ENCODE results near the gene LTF.

Gene LTF

DNA sequence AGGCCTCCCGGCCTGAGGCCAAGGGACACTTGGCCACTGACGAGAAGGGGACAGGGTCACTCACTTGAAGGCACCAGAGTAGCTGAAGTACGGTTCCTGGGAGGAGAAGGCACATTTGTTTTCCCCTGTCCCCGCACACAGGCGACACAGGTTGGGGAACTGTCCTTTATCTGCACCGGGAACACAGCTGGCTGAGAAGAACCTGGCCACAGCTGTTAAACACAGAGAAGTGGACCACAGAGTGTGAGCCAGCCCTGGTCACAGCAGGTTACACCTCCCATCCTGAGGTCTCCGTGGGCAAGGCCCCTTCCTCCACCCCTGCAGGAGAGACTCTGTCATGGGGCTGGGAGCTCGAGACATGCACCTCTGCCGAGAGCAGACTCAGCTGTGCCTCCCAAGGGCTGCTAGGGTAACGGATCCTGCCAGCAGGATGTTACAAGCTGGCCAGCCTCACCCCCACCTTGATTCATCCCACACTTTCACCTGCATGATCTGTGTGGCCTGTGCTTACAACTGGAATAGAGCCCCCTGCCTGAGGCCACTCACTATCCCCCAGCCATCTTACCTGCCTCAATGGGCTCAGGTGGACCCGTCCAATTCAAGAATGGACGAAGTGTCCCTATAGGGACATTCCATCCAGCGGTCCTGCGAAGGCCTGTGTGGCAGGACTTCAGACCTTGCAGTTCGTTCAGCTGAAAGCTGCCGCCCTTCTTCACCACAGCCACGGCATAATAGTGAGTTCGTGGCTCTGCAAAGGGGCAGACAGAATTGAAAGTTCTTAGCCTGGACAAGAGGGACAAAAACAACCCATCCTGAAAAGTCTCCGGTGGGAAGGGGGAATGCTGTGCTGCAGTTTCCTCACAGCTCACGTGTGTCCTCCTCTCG, 9.2 kb downstream of the LTF start:
- H3K9me3 ChIP-seq = 0 out of 2 replicates have a peak, but pooled peaks cover under 1% of the 10 kb centered on the region
- no peaks in the 10 kb centered on the region for H3K36me3 ChIP-seq (replicated peaks)
- no peaks in the 10 kb centered on the region for H3K4me1 ChIP-seq
- DNase-seq (ENCODE audit: low spot score in 2 of 2) = no peak
- H3K4me3 ChIP-seq = no peak overlapping the region
- peaks cover 12% of the 10 kb centered on the region for H3K27me3 ChIP-seq (ENCODE audit: low read depth)
- in situ Hi-C loops (cut with MboI; ENCODE audit: low sequenced_read_pairs) = loop anchor here (25.0 kb wide), 1 partner anchor 907 kb away; no protein-coding TSS in a partner anchor

DNA sequence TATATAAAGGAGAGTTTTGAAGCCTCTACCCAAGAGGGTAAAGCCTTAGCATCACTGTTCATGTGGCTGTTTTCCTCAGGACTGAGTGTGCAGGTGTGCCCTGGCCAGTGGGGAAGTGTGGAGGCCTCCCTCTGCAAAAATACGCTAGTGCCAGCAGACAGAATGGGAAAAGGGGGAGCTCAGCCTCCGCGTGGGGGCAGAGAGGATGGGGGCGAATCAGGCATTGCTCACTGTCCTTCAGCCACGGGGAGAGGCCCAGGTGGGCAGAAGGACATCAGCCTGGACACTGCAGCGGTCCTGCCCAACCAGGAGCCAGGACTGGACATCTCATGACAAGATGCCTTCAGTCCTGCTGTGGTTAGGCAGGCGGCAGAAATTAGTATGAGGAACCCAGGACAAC, 10.1 kb downstream of the LTF start:
- in situ Hi-C loops (cut with MboI; ENCODE audit: low sequenced_read_pairs) = loop anchor here (25.0 kb wide), 1 partner anchor 908 kb away; no protein-coding TSS in a partner anchor
- no peaks in the 10 kb centered on the region for H3K36me3 ChIP-seq (replicated peaks)
- DNase-seq (ENCODE audit: low spot score in 2 of 2) = no peak
- peaks cover 12% of the 10 kb centered on the region for H3K27me3 ChIP-seq (ENCODE audit: low read depth)
- no peaks in the 10 kb centered on the region for H3K9me3 ChIP-seq
- H3K4me3 ChIP-seq = no peak overlapping the region
- no peaks in the 10 kb centered on the region for H3K4me1 ChIP-seq

DNA sequence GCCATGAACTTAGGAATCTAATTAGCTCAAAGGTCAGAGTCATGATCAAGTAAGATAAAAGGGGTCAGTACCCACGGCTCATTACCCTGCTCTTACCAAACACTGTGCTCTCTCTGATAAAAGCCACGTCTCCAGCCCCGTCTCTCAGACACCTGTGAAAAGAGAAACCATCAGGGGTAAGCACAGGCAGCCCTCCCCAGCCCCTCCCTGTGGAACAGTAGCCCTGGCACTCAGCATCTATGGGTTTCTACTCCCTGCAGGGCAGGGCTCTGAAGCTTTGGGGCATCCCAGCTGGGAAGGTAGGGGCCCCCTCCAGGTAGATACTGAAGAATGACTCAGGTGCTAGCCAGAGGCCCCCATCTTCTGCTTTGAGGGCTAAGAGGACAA, 10.5 kb downstream of the LTF start:
- peaks cover 12% of the 10 kb centered on the region for H3K27me3 ChIP-seq (ENCODE audit: low read depth)
- DNase-seq (ENCODE audit: low spot score in 2 of 2) = no peak
- no peaks in the 10 kb centered on the region for H3K4me1 ChIP-seq
- H3K36me3 ChIP-seq (replicated peaks) = no peaks in the 10 kb centered on the region
- in situ Hi-C loops (cut with MboI; ENCODE audit: low sequenced_read_pairs) = loop anchor here (25.0 kb wide), 1 partner anchor 908 kb away; no protein-coding TSS in a partner anchor
- no peak overlapping the region for H3K4me3 ChIP-seq
- no peaks in the 10 kb centered on the region for H3K9me3 ChIP-seq

DNA sequence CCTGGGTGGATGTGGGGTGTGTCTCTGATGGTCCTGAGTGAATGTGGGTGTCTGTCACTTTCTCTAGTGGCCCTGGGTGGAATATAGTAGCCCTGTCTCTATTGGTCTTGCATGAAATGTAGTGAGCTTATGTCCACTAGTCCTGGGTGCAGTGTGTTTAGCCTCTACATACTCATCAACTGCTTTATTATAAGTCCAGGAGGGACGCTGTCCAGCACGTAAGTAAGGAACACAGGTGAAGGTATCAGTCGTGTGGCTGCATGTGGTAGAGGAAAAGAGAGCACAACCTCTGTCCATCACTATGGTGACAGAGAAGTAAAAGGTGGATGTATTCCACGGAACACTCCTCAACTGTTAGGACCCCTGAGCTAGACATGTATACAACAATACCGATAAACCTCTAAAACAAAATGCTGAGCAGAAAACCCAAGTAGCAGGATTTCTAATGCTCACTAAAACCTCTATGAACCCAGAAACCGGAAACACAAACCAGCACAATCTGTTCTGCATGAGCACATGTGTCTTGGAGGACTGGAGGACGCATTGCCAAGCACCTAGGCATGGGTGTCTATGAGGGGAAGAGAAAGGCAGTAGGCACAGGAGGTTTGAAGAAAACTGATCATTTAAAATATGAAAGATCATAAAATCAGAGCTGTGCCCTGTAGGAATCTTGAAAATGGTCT, 11.0 kb downstream of the LTF start:
- in situ Hi-C loops (cut with MboI; ENCODE audit: low sequenced_read_pairs) = loop anchor here (25.0 kb wide), 1 partner anchor 909 kb away; no protein-coding TSS in a partner anchor
- DNase-seq (ENCODE audit: low spot score in 2 of 2) = no peak
- Histone ChIP-seq H3K36me3 (replicated peaks) (no peaks in the 10 kb centered on the region), H3K9me3 (no peaks in the 10 kb centered on the region), H3K4me1 (no peaks in the 10 kb centered on the region), H3K27me3 (ENCODE audit: low read depth) (peaks cover 12% of the 10 kb centered on the region), H3K4me3 (no peak overlapping the region)

DNA sequence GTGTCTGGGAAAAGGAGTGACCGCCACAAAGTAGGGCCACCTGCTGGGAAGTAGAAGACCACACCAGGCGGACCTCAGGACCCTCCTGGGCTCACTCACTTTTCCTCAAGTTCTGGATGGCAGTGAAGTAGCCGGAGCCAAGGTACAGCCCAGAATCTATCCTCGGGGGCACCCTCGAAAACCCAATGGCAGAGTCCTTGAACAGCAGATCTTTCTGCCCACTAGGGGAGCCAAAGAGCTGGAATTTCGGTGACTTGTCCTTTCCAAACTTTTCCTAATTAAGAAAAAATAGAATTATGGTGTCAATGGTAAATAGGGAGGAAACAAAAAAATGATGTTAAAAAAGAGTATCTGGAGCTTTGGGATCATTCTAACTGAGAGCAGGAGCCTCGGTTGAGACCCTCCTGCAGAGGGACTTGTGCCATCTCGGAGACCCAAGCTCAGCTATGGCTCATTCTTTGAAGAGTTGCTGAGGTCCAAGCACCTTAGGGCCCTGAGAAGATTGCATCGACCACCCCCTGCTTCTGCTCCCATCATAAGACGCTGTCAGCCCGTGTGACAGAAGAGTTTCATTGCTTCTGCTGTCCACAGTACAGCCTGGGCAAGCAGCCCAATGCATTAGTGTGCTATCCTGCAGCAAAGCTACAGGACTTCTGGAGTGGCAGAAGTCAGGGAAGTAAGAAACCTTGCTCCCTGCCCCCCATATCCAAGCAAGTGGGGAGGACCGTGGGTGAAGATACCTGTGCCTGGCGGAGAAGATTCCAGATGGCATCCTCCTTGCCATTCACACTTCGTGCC, 14.8 kb downstream of the LTF start:
- no peaks in the 10 kb centered on the region for H3K36me3 ChIP-seq (replicated peaks)
- DNase-seq (ENCODE audit: low spot score in 2 of 2) = peak in 1 of 2 experiments; percentile 59
- peaks cover 10% of the 10 kb centered on the region for H3K27me3 ChIP-seq (ENCODE audit: low read depth)
- H3K4me1 ChIP-seq = no peaks in the 10 kb centered on the region
- in situ Hi-C loops (cut with MboI; ENCODE audit: low sequenced_read_pairs) = loop anchor here (25.0 kb wide), 1 partner anchor 912 kb away; no protein-coding TSS in a partner anchor
- no peak overlapping the region for H3K4me3 ChIP-seq
- H3K9me3 ChIP-seq = no peaks in the 10 kb centered on the region

DNA sequence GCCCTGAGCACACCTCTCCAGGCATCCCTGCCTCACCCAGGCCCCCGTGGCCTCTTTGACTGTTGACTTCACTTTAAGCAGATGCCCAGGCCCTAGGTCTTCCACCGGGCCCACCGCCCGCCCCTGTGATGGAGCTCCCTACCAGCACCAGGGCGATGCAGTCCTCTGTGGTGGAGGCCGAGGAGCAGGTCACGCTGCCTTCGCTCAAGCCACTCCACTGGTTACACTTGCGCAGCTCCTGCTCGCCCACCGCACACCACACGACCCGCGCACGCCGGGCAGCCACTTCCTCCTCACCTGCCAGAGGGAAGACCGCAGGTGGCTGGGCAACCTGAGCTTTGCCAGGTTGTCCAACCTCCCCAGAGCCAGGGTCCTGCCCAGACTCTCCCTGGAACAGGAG, 16.0 kb downstream of the LTF start:
- Histone ChIP-seq H3K27me3 (ENCODE audit: low read depth) (peaks cover 10% of the 10 kb centered on the region), H3K9me3 (no peaks in the 10 kb centered on the region), H3K4me3 (no peak overlapping the region), H3K4me1 (no peaks in the 10 kb centered on the region), H3K36me3 (replicated peaks) (no peaks in the 10 kb centered on the region)
- no peak for DNase-seq (ENCODE audit: low spot score in 2 of 2)
- in situ Hi-C loops (cut with MboI; ENCODE audit: low sequenced_read_pairs) = no loop called here

DNA sequence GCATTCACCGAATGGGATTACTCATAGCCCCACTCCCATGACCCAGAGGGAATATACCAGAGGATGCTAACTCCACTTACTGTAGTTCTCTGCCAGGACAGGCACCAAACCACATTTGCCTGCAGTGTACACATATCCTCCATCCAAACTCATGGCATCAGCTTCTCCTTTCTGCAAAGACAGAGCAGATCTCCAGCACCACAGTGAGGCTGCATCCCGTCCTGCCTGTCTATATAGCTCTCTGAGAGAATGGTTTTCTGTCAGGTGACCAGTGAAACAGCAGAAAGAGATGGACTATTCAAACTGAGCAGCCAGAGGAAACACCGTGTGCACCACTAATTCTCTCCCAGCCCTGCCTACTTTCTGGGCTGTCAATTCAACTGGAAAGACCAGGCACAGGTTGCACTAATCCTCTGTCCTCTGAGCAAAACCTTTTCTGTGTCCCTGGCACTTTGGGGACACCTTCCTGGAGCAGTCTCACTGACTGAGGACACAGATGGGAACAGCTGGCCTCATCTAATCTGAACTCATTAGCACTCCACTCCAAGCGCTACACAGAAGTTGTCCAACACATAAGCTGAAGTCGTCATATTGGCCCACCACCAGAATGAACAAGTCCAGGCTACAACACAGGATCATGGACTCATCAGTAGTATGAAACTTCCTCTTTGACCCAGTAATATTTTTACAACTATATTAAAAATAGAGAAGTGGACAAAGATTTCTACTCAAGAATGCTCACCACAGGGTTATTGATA, 17.3 kb downstream of the LTF start:
- DNase-seq (ENCODE audit: low spot score in 2 of 2) = no peak
- Histone ChIP-seq H3K9me3 (no peaks in the 10 kb centered on the region), H3K36me3 (replicated peaks) (no peaks in the 10 kb centered on the region), H3K4me1 (no peaks in the 10 kb centered on the region), H3K27me3 (ENCODE audit: low read depth) (peaks cover 6% of the 10 kb centered on the region), H3K4me3 (no peak overlapping the region)
- in situ Hi-C loops (cut with MboI; ENCODE audit: low sequenced_read_pairs) = no loop called here

DNA sequence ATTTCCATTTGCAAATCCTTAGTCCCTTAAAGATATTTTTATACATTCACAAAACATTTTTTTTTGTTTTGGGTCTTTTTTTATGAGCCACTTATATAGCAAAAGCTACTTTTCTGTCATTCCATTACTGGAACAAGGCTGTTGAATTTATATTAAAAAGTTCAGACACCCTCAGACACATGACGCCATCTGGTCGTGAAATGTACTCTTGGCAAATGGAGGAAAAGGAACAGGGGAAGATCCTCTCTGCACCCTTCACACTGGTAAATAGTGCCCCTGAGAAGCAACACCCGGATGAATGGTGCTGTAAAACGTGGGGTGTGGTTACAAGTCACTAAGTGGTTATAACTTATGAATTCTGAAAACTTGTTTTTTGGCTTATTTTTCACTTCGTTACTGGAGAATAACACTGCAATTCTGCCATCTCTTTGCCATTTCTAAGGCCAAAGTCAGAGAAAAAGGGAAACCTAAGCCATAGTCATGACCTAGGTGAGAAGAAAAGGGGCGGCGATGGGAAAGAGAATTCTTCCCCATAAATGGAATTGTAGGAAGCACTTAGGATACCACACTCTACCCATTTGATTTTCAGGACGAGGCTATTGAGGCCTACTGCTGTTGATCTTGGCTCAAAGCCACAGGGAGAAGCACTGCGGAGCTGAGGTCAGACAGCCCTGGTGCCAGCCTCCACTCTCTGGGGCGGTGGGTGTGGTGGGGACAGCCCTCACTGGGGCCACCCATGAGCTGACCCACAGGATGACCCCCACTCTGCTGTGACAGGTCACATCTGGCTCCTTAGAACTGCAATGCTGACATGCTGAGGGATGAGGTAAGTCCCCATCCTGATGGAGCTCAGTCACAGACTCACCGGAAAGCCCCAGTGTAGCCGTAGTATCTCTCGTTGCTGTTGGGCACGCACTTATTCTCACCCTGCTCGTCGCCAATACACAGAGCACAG, 21.9 kb downstream of the LTF start:
- H3K36me3 ChIP-seq (replicated peaks) = no peaks in the 10 kb centered on the region
- in situ Hi-C loops (cut with MboI; ENCODE audit: low sequenced_read_pairs) = no loop called here
- H3K4me1 ChIP-seq = peaks cover 6% of the 10 kb centered on the region
- H3K27me3 ChIP-seq (ENCODE audit: low read depth) = no peaks in the 10 kb centered on the region; the same call in 1 of the 2 replicates
- no peak overlapping the region for H3K4me3 ChIP-seq
- no peak for DNase-seq (ENCODE audit: low spot score in 2 of 2)
- no peaks in the 10 kb centered on the region for H3K9me3 ChIP-seq

DNA sequence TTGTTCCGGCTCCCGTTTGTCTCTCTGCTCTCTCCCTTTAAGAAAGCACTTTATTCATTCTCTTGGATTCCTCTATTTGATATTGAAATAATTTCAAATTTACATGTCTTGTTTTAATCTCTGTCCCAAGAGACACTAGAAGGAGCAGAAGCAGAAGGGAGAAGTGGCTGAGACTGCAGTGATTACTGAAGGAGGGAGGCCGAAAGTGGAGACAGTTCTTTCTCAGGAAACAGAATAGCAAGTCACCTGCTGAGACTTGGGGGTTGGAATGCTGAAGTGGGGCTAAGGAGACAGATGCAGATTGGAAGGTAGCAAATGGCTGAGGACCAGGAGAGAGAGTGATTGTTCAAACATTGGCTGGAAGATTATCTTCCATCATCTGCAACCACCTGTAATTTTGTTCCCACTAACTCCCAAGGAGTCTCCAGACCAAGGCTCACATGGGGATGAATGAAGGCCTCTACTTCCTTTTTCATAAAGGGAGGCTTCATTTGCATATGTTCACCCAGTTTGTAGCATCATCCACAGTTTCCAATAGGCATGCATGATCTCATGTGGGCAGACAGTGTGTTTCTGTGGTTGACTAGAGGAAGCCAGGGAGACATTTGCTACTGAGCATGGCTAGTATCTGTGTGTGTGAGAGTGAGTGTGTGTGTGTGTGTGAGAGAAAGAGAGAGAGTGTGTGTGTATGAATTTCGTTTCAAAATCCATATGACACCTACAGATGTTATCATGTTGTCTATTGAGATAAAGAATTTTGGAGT, 24.0 kb downstream of the LTF start:
- in situ Hi-C loops (cut with MboI; ENCODE audit: low sequenced_read_pairs) = no loop called here
- H3K9me3 ChIP-seq = no peaks in the 10 kb centered on the region
- H3K4me3 ChIP-seq = no peak overlapping the region
- H3K27me3 ChIP-seq (ENCODE audit: low read depth) = no peaks in the 10 kb centered on the region
- H3K4me1 ChIP-seq = peaks cover 6% of the 10 kb centered on the region
- no peaks in the 10 kb centered on the region for H3K36me3 ChIP-seq (replicated peaks)
- DNase-seq (ENCODE audit: low spot score in 2 of 2) = peak; percentile 27 to 33

DNA sequence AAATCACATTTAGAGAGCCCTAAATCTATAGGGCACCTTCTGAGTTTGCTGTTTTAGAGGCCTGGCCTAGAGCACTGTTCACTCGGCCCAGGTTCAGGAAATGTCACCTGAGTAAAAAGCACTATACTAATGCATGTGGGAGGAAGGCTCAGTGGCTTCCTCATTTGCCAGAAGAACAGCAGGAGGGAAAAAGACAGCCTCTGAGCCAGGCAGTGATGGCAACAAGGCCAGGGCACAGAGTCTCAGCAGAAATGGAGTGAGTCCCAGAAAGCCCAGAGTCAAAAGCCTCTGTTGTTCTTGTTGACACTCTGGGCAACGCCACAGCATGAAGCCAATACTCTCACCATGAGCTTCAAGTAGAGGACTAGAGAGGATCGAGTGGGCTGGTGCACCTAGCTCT, 25.9 kb downstream of the LTF start:
- no peaks in the 10 kb centered on the region for H3K36me3 ChIP-seq (replicated peaks)
- no peaks in the 10 kb centered on the region for H3K27me3 ChIP-seq (ENCODE audit: low read depth)
- H3K4me1 ChIP-seq = peaks cover 6% of the 10 kb centered on the region
- no peak for DNase-seq (ENCODE audit: low spot score in 2 of 2)
- H3K4me3 ChIP-seq = no peak overlapping the region
- in situ Hi-C loops (cut with MboI; ENCODE audit: low sequenced_read_pairs) = no loop called here
- H3K9me3 ChIP-seq = no peaks in the 10 kb centered on the region

DNA sequence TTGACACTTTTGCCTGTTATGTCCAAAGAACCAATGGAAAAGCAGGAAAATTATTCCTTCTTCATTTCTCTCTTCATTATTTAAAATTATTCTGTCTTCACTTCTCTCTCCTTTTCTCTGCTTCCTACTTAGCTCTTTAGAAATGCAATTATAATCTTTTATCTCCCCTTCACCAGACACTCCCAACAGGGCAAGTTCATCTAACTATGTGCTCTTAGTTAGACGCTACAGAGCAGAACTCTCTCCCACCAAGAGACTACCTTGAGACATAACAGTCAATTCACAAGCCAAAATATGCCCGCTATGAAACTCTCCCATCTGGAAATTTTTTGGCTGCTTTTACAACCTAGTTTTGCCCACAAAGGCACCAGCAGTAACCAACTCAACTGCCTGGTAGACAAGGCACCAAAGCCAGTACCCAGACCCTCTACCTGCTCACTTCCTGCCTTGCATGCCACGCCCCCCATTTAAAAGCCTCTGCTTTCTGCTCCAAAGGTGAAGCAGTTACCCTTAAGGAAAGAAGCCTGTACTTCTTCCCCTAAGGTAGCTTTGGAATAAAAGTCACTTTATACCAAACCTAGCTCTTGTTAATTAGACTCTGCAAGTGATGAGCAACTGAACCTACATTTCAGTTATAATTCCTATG, 29.5 kb downstream of the LTF start:
- Histone ChIP-seq H3K4me1 (no peaks in the 10 kb centered on the region), H3K36me3 (replicated peaks) (no peaks in the 10 kb centered on the region), H3K27me3 (ENCODE audit: low read depth) (no peaks in the 10 kb centered on the region), H3K9me3 (no peaks in the 10 kb centered on the region; the same call in 1 of the 2 replicates), H3K4me3 (no peak overlapping the region)
- in situ Hi-C loops (cut with MboI; ENCODE audit: low sequenced_read_pairs) = no loop called here
- DNase-seq (ENCODE audit: low spot score in 2 of 2) = no peak
